ENCODE results near the gene HNRNPDL.

GRCh38 chr4:82436130-82436529 lies 5.9 kb upstream of the HNRNPDL start:
- no peak for TF ChIP-seq POLR2A (IDR thresholded peaks at IDR 0.05)
- TF ChIP-seq CTCF (IDR thresholded peaks at IDR 0.05): no peak
